Measurements from ENCODE around the gene CHI3L1.

- TF ChIP-seq, protein P1, sequence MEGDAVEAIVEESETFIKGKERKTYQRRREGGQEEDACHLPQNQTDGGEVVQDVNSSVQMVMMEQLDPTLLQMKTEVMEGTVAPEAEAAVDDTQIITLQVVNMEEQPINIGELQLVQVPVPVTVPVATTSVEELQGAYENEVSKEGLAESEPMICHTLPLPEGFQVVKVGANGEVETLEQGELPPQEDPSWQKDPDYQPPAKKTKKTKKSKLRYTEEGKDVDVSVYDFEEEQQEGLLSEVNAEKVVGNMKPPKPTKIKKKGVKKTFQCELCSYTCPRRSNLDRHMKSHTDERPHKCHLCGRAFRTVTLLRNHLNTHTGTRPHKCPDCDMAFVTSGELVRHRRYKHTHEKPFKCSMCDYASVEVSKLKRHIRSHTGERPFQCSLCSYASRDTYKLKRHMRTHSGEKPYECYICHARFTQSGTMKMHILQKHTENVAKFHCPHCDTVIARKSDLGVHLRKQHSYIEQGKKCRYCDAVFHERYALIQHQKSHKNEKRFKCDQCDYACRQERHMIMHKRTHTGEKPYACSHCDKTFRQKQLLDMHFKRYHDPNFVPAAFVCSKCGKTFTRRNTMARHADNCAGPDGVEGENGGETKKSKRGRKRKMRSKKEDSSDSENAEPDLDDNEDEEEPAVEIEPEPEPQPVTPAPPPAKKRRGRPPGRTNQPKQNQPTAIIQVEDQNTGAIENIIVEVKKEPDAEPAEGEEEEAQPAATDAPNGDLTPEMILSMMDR (IDR thresholded peaks at IDR 0.05): no peak
- TF ChIP-seq POLR2A (IDR thresholded peaks at IDR 0.05): no peak
Observed at GRCh38 chr1:203175827-203176241, 10.7 kb downstream of the CHI3L1 start.
